Measurements from ENCODE around the gene CAMK2G.
"Not testable (repeated sequence)": the region's sequence is repeated elsewhere in the genome, so short reads cannot be mapped to it uniquely, and the experiment has no call there.

CAMK2G gene

GRCh38 chr10:73874267-73875138, at the start of gene CAMK2G:
TSS of gene CAMK2G (minus strand) at chr10:73874555. CDS start at chr10:73874461, 94 bp downstream.
- peak; percentile 90 for DNase-seq

- DNase-seq: no peak
Measured at GRCh38 chr10:73922864-73923133, 48.4 kb upstream of the CAMK2G start.

- no peak for DNase-seq
Measured at GRCh38 chr10:73922007-73922863, 47.9 kb upstream of the CAMK2G start.

- DNase-seq: no peak
Measured at GRCh38 chr10:73920089-73920488, 45.7 kb upstream of the CAMK2G start.

- not testable (repeated sequence) for DNase-seq
Measured at GRCh38 chr10:73919481-73919880, 45.1 kb upstream of the CAMK2G start.

GRCh38 chr10:73917566-73918305, 43.4 kb upstream of the CAMK2G start:
- DNase-seq: no peak

GRCh38 chr10:73916761-73917470, 42.6 kb upstream of the CAMK2G start:
- no peak for DNase-seq

- DNase-seq: no peak
Measured at GRCh38 chr10:73915206-73915851, 41.0 kb upstream of the CAMK2G start.

GRCh38 chr10:73914036-73914435, 39.7 kb upstream of the CAMK2G start:
- no peak for DNase-seq

GRCh38 chr10:73911553-73912004, 37.2 kb upstream of the CAMK2G start:
- no peak for DNase-seq

GRCh38 chr10:73910764-73911552, 36.6 kb upstream of the CAMK2G start, which contains the start of gene PLAU:
TSS of gene PLAU (plus strand) at chr10:73911132. CDS start at chr10:73911556, 424 bp downstream.
- DNase-seq: peak; percentile 43

- DNase-seq: no peak
Measured at GRCh38 chr10:73910401-73910763, 36.0 kb upstream of the CAMK2G start.

- DNase-seq: no peak
Measured at GRCh38 chr10:73909540-73910115, 35.3 kb upstream of the CAMK2G start.

- peak; percentile 96 for DNase-seq
Measured at GRCh38 chr10:73908853-73909539, 34.6 kb upstream of the CAMK2G start.

GRCh38 chr10:73907841-73908517, 33.6 kb upstream of the CAMK2G start:
- peak; percentile 76 for DNase-seq

GRCh38 chr10:73906524-73907447, 32.4 kb upstream of the CAMK2G start:
- DNase-seq: peak; percentile 97

GRCh38 chr10:73905256-73906020, 31.1 kb upstream of the CAMK2G start:
- peak; percentile 26 for DNase-seq
